Cardiac septum (tissue), 1 donor: Measurements from ENCODE around the gene SCAMP1. TPM values are rescaled to one million over a fixed set of nuclear protein-coding genes. Genes with fewer than 3 reads are reported as not detected.
A peak's percentile ranks its signal among the peaks of the same experiment; 100 is the strongest.
"Not testable (repeated sequence)": the region's sequence is repeated elsewhere in the genome, so short reads cannot be mapped to it uniquely, and the experiment has no call there.

Experiments used
- DNase-seq: peaks from one replicate; pipeline ENCODE4 v3.0.0-alpha.2; 2020; ENCODE audit warnings: low spot score
- intact Hi-C: fragments of 100-400 bp; cut with DNase I; formaldehyde crosslinking; loops from one replicate; pipeline ENCODE4 v1.14.0; 2022
- total RNA-seq: library from RNA; stranded (reverse); fragmentation: NEBNext Ultra II Directional; extraction: Animal tissue kit (Norgen Biotek cat#: 25700); gene quantifications from one replicate; pipeline ENCODE4 v1.2.1, GENCODE V29; 2021
- donor health status: DM: no; HTN: no; CAD: no.

Gene SCAMP1
- total RNA-seq, 1 donor from 2014 or later = 29.1 TPM

DNA sequence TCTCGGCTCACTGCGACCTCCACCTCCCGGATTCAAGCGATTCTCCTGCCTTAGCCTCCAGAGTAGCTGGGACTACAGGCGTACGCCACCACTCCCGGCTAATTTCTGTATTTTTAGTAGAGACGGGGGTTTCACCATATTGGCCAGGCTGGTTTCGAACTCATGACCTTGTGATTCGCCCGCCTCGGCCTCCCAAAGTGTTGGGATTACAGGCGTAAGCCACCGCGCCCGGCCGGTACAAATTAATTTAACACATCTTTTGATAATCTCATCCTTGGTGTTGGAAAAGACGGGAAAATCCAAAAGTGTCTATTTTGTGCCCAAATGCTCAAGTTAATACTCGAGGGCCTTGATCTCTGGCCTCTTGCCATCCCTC lies 974 bp upstream of the SCAMP1 start:
- intact Hi-C loops, DNase-seq: not testable (repeated sequence)

DNA sequence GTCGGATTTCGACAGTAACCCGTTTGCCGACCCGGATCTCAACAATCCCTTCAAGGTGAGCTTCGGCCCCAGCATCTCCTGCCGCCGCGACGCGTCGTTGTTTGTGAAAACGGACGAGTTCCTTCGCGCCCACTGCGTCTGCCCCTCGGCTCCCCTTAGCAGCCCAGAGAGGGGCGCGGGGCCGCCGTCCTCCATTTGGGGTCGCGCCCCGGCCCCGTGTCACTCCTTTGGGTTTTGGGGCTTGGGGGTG lies 182 bp downstream of the SCAMP1 start:
- no peak for DNase-seq
- intact Hi-C loops = loop anchor here (1.0 to 10.0 kb wide), 2 partner anchors 66 to 104 kb away; partner anchors contain the start of gene AP3B1

DNA sequence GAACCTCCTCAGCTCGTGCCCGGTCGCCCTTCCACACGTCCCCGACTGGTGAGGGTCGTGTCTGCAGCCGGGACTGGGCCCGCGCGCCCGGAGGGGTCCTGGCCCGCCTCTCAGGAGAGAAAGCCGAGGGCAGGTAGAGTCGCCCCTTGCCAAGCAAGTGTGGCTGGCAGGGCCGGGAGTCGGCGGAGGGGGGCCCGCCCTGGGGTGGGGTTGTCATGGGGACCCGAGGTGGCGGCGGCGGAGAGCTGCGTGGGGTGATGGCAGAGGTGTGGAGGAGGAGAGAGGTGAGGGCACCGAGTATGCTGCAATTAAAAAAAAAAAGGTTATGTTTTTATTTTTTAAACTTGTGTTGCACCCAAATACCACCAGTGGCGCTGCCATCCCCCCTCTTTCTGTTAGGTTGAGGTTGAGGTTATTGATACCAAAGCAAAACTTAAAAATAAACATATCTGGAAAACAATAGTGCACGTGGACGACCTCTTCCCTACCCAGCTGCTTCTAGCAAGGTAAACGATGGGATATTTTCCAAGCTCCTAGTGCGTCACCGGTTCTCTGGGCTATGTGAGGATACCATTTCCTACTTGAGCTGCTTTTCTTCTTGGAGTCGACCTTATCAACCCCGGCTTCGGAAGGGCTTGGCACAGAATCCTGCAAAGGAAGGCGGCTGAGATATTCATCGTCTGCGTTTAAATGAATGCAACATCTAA lies 660 bp downstream of the SCAMP1 start:
- peak; percentile 83 for DNase-seq
- intact Hi-C loops = loop anchor here (1.0 to 10.0 kb wide), 2 partner anchors 67 to 104 kb away; partner anchors contain the start of gene AP3B1

DNA sequence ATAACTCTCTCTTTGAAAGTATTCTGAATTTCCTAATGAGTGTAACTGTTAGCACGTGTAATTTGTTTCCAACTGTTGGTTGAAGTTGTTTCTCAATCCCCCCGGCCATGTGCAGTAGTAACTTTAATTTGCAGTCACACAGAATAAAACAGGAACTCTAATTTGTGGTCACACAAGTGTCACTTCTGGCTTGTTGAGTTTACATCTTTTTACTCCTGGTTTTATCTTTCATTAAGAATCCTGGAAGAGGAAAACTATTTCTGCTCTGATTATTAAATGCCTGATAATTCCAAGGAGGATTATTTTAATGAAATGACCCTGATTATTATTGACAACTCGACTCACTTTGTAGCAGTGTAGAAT lies 1.2 kb downstream of the SCAMP1 start:
- intact Hi-C loops = loop anchor here (10.0 kb wide), 1 partner anchor 103 kb away; no protein-coding TSS in a partner anchor
- no peak for DNase-seq

DNA sequence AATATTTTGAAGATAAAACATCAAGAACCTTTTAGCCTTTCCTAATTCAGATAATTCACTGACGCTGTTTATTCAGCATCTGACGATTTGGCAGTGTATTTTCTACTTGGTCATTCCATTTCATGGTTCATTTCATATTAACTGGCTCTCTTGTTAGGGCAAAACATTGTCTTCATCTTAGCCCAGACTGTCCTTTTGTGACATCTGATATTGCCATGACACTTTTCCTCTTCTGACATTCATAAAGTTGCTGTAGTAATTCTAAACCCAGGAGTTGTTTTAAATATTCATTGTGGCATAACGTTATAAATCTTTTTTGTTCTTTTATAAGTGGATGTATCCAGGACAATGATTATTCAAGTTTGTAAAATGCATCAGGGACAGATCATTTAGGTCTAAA lies 1.8 kb downstream of the SCAMP1 start:
- no peak for DNase-seq
- intact Hi-C loops = loop anchor here (10.0 kb wide), 1 partner anchor 103 kb away; no protein-coding TSS in a partner anchor

DNA sequence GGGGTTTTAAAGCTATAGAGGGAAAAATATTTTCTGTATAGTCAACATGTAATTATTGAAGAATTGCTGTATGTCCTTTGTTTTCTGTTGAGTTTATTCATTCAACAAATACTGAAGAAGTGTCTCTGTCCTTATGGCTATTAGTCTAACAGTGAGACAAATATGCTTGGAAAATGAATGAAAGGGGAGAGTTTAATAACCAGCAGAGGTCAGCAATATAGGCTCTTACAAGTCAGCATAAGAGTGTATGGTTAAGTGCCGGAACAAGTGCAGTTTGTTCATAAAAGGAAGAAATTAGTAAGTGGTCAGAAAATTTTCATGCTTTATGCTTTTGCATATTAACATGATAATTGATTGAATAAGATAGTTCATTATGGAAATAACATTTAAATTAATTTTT lies 3.6 kb downstream of the SCAMP1 start:
- intact Hi-C loops = loop anchor here (10.0 kb wide), 1 partner anchor 101 kb away; no protein-coding TSS in a partner anchor
- no peak for DNase-seq

DNA sequence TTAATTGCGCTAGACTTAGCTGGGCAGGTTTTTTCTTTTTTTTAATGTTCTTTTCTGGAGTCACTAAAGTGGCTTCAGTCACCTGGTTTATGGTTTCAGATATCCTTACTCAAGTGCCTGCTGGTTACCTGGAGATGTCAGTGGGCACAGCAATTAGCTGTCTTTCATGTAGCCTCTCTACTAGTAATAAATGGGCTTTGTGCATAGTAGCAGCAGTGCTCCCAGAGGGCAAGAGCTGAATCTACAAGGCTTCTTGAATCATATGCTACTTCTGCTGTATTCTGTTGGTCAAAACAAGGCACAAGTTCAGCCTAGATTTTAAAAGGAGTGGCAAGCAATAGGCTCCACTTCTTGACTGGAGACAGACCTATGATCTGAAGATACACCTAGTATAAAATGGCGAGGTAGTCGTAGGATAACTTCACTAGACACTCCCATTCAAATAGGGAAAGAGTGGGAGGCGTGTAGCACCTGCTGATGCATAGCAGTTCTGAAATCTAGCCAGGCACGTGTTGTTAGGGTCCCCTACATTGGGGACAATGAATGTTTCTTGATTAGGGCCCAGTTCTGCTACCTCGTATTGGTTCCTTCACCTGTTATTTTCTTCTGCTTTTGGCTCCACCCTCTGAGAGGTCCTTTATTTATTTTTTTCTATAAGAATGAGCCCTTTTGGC lies 7.0 kb downstream of the SCAMP1 start:
- DNase-seq = no peak
- intact Hi-C loops = loop anchor here (10.0 kb wide), 1 partner anchor 97 kb away; no protein-coding TSS in a partner anchor

DNA sequence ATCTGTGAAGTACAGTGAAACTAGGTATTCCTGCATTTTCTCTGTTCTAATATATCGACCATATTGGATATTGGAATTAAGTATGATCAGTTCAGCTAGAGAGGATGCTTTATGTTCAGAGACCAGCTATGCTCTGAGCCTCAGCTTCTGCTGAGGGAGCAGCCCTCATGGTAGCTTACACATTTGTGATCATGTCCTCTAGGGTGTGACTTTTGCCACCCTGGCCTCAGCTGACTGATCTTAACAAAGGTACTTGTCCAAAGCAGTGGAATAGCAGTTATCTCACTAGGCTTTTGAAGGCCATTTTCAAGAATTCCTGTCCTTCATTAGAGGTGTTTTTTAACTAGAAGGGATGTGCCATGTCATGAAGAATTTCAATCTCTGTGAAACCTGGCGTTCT lies 9.3 kb downstream of the SCAMP1 start:
- DNase-seq = no peak
- intact Hi-C loops = loop anchor here (10.0 kb wide), 1 partner anchor 95 kb away; no protein-coding TSS in a partner anchor

DNA sequence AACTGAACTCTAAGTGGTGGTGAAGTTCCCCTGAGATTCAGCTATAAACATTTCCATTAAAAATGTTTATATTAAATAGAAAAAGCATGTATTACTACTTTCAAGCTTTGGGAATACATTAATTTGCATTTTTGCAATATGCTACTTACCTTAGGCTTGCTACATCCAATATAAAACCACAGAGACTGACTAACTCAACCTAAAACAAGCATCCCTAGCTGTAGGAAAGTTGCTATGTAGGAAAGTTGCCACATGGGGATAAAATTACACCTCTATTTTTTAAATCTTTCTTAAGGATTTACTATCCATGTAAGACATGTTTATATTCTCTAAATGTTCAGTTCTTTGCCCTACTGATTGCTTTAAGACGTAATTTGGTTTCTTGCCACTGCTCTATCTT lies 12.8 kb downstream of the SCAMP1 start:
- DNase-seq = no peak
- intact Hi-C loops = no loop called here

DNA sequence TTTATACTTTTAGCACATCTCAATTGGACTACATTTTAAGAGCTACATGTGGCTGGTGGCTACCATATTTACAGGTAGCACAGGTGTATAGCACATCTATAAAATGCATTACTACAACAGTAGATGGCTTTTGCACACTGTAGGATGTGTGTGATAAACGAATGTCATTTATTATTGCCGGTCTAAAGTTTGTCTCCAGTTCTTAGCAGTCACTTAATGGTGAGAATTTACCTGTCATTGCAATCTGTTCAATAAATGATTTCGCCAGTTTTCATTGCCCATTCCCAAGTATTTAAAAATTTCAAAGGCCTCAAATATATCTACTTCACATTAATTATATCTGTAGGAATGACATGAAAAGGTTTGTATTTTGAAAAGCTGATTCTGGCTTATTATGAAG lies 15.9 kb downstream of the SCAMP1 start:
- DNase-seq = no peak
- intact Hi-C loops = no loop called here

DNA sequence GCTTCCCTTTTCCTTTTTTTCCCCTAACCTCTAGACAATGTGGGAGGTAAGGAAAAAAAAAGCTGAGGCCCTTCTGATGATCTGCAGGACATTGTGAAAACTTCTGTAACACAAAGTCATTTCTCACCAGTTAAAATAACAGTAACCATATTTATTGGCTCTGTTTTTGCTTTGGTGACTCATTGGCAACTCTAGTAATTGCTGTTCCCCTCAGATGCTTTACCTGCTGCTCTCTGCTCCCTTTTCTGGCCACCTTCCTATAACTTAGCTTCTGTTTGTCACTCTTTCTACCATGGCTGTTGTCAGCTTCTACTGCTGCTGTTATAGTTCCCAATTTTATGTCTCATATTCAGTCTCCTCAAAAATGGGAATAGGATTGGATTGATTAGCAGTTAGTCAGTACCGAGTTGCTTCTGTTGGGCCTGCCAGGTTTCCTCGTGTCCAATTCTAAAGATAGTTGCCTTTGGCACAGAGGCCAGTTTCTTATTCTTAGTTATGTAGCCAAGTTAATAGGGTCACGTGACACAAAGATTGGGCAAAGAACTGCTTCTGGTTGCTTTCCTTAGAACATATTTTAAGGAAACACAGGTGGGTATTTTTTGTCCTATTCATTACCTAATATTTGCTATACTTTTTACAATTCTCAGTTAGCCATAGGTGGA lies 16.8 kb downstream of the SCAMP1 start:
- intact Hi-C loops = no loop called here
- no peak for DNase-seq

DNA sequence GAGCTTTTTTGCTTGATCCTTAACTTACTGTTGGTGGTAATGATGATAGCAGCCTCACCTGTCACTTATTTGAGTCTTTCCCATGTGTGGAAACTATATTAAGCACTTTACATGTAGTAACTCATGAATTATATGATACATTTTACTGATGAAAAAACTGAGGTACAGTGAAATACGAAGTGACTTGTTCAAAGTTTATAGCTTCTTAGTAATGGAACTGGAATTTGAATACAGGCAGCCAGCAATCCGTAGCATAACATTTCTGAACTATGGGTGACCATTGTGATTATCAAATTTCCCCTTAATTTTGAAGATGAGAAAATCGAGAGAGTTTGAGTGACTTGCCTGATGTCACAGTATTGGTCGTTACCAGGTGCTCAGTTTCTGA lies 17.3 kb downstream of the SCAMP1 start:
- intact Hi-C loops = no loop called here

DNA sequence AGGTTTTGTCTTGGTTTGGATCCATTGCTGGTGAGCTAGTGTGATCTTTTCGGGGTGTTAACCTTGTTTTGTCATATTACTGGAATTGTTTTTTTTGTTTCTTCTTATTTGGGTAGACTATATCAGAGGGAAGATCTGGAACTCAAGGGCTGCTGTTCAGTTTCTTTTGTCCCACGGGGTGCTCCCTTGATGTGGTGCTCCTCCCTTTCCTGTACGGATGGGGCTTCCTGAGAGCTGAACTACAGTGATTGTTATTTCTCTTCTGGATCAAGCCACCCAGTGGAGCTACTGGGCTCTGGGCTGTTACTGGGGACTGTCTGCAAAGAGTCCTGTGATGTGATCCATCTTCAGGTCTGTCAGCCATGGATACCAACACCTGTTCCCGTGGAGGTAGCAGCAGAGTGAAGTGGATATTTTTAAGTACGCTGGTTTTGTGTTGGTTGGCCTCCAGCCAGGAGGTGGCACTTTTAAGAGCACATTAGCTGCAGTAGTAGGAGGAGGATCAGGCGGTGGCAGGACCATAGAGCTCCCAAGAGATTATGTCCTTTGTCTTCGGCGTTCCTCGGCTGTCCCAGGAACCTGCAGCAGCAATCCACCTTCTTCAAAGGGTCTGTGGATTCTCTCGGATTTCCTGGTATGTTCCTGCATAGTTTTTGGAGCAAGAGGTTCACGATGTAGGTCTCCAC lies 27.2 kb downstream of the SCAMP1 start:
- intact Hi-C loops = no loop called here
- no peak for DNase-seq

More for the DNA sequence above, 17.3 kb downstream of the SCAMP1 start:
- no peak for DNase-seq

DNA sequence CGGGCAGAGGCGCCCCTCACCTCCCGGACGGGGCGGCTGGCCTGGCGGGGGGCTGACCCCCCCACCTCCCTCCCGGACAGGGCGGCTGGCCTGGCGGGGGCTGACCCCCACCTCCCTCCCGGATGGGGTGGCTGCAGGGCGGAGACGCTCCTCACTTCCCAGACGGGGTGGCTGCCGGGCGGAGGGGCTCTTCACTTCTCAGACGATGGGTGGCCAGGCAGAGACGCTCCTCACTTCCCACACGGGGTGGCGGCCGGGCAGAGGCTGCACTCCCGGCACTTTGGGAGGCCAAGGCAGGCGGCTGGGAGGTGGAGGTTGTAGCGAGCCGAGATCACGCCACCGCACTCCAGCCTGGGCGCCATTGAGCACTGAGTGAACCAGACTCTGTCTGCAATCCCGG lies 30.9 kb downstream of the SCAMP1 start:
- intact Hi-C loops, DNase-seq: not testable (repeated sequence)

DNA sequence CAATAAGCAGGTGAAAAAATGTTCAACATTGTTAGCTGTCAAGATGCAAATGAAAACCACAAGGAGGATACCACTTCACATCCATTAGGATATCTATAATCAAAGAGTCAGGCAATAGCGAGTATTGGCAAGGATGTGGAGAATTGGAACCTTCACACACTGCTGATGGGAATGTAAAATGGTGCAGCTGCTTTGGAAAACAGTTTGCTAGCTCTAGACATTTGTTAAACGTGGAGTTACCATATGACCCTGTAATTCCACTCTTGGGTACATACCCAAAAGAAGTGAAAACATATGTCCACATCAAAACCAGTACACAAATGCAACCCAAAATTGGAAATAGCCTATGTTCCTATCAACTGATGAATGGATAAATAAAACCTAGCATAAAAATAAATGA lies 37.4 kb downstream of the SCAMP1 start:
- no peak for DNase-seq

DNA sequence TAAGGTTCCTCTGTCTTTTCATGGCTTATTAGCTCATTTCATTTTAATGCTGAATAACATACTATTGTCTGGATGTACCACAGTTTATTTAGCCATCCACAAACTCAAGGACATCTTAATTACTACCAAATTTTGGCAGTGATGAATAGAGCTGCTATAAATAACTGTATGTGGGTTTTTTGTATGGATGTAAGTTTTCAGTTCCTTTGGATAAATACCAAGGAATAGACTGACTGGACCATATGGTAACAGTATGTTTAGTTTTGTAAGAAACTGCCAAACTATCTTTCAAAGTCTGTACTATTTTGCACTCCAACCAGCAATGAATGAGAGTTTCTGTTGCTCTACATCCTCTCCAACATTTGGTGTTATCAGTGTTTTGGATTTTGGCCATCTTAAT lies 38.7 kb downstream of the SCAMP1 start:
- DNase-seq = no peak
- intact Hi-C loops = no loop called here

More for the DNA sequence above, 37.4 kb downstream of the SCAMP1 start:
- intact Hi-C loops = no loop called here

DNA sequence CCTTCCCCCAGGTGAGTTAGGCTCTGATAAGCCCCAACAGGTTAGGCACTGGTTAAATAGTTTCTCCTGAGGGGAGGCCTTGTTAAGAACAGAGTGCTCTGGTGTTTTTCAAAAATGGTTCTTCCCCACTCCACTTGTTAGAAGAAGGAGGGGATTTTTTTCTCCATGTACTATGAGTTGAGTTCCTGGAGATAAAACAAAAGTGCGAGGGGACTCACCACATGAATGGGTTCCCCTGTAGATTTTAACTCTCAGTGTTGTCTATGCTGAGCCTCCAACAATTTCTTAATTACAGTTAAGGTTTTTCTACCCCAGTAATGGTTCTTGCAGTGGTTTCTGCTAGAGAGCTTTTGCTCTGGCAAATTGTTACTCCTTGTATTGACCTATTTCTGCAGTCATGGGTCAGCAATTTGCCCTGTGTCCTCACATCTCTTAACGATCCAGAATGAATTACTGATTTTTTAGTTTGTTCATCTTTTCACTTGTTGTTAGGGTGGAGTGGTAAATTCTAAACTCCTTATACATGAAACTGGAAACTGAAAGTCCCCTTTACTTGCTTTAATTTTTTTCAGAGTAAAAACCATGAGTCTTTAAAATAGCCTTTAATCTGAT lies 44.4 kb downstream of the SCAMP1 start:
- no peak for DNase-seq
- intact Hi-C loops = no loop called here

DNA sequence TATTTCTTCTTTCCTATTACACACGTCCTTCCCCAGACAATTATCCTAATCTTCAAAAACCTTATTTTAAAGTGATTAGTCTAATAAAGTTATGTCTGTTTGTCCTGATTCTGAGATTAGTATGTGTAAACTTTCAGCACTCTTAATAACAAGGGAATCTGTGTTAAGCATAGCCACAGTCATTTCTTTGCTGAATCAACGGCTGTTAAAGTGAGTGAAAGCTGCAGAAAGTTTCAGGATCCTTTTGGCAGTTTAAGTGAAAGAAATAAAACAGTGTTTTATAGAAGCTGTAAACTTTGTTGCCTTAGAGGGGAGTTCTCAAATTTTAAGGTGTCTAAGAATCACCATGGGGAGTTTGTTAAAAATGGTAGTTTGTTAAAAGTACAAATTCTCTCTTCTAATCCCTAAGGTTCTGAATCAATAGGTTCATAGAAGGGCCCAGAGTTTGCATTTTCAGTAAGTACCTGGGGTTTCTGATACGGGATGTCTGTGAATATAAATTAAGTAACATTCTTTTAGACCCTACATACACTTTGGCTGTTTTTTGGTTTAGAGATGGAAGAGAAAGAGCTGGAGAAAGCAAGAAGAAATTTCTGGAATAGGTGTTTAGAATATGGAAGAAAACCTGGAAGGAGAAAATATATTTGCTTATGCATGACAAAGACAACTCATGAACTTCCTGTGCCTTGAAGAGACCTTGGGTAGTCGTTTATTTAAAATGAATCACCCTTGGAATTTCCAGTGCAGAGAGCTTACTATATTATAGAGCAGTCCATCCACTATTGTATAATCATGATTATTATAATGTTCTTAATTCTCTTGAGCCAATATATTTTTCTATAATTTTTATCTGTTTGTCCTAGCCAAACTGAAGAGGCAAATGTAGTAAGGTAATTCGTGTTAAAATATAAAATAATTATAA lies 45.7 kb downstream of the SCAMP1 start:
- no peak for DNase-seq
- intact Hi-C loops = no loop called here

DNA sequence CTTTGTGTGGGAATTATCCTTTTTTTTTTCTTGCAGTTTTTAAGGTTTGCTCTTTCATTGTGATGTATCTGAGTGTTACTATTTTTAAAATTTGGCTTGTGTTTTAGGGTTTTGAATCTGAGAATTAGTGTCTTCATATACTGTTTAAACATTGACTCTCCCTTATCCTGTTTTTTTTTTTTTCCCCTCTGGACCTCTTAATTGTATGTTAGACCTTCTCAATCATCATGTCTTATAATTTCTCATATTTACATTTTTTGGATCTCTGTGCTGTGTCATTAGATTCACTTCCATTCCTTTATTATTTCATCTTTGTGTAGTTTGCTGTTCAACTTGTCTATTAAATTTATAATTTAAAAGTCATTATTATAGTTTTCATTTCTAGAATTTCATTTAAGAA lies 47.0 kb downstream of the SCAMP1 start:
- DNase-seq = no peak
- intact Hi-C loops = no loop called here
